ENCODE measurements around the gene ACSM3. TPM values are rescaled to one million over a fixed set of nuclear protein-coding genes. Genes with fewer than 3 reads are reported as not detected.

ACSM3 gene
- total and polyA plus RNA-seq, 9 of the 15 experiments (the other 6 are each of a cell fraction or from before 2014, with no cell fraction given): 112 to 420 (median 182) TPM

GRCh38 chr16:20741554-20742285 lies 22.1 kb upstream of the ACSM3 start, which contains the start of gene THUMPD1 (continued):
- TF ChIP-seq STAT6 (CRISPR knock-in tag; IDR thresholded peaks at IDR 0.05) (no peak), ZNF143 (CRISPR knock-in tag; IDR thresholded peaks at IDR 0.05) (no peak), RNF219 (CRISPR knock-in tag; IDR thresholded peaks at IDR 0.05) (no peak), ZBTB49 (CRISPR knock-in tag; IDR thresholded peaks at IDR 0.05; ENCODE audit: borderline replicate concordance) (0 out of 2 replicates have a peak, but pooled peaks have one; percentile 71), ARID3A (IDR thresholded peaks at IDR 0.05; ENCODE audit: borderline replicate concordance, low read depth, low read length) (peak; percentile 84), HLTF (IDR thresholded peaks at IDR 0.05) (no peak; the same call in 1 of the 2 replicates), ZNF134 (CRISPR knock-in tag; conservative IDR thresholded peaks at IDR 0.05) (no peak), ZNF316 (IDR thresholded peaks at IDR 0.05) (no peak), MTA3 (IDR thresholded peaks at IDR 0.05; ENCODE audit: borderline replicate concordance) (peak; percentile 61; the same call in 1 of the 2 replicates), FOXJ3 (CRISPR knock-in tag; IDR thresholded peaks at IDR 0.05) (no peak), MYBL2 (IDR thresholded peaks at IDR 0.05; ENCODE audit: low read depth) (no peak), MYBL2 (CRISPR knock-in tag; IDR thresholded peaks at IDR 0.05; ENCODE audit: borderline replicate concordance) (no peak), SP2 (IDR thresholded peaks at IDR 0.05; ENCODE audit: extremely low read depth, low read depth, low read length, poor library complexity, severe bottlenecking) (no peak), SMC3 (conservative IDR thresholded peaks at IDR 0.05; ENCODE audit: insufficient read depth, low read depth, low read length) (0 out of 2 replicates have a peak, but pooled peaks have one; percentile 4), RHOXF2B (CRISPR knock-in tag; conservative IDR thresholded peaks at IDR 0.05) (no peak), KLF6 (CRISPR knock-in tag; IDR thresholded peaks at IDR 0.05; ENCODE audit: borderline replicate concordance) (0 out of 2 replicates have a peak, but pooled peaks have one; percentile 7), DIDO1 (tag; IDR thresholded peaks at IDR 0.05; ENCODE audit: low read depth) (peak; percentile 73; the same call in 1 of the 2 replicates), ZNF197 (CRISPR knock-in tag; IDR thresholded peaks at IDR 0.05; ENCODE audit: low read depth) (no peak), ZNF436 (CRISPR knock-in tag; IDR thresholded peaks at IDR 0.05) (no peak)

All from K562 (cell line).